ENCODE data around the gene PTAR1. TPM values are rescaled to one million over a fixed set of nuclear protein-coding genes. Genes with fewer than 3 reads are reported as not detected.
"Not testable (repeated sequence)": the region's sequence is repeated elsewhere in the genome, so short reads cannot be mapped to it uniquely, and the experiment has no call there.

PTAR1 gene
- total and polyA plus RNA-seq, 8 donors, result 49.5 to 117 (median 73.1) TPM

DNA sequence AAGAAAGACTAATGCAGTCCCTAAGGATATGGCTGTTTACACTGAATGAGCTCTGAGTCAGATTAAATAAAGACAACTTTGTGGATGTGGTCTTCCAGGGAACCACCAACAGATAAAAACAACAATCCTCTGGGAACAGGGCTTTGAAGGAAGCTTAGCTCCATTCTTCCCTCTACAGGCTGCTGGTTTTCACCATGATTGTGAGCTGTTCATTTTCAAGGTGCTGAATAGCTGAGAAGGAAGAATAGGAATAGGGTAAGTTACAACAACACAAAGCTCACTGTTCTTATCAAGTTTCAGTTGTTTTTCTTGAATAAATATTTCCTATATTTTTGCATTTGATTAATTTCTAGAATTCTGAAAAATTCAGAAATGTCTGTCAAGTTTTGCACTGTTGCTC is 25.9 kb upstream of the PTAR1 start:
- intact Hi-C loops (cut with DNase I), result no loop called here

DNA sequence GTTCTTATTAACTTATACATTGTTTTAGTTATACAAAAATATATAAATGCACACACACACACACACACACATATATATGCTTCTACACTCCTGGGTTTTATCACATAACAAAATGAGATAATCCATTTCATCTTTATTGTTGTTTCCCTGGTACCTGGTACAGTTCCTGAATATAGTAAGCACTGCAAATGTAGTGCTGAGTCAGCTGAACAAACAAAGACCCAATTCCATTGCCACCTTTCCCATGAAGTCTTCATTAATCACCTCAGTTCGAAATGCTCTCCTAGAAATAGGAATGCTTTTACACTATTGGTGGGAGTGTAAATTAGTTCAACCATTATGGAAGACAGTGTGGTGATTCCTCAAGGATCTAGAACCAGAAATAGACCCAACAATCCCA is 13.4 kb upstream of the PTAR1 start:
- intact Hi-C loops (cut with DNase I), result loop anchor here in 1 of 2 donors (10.0 kb wide), 1 partner anchor 62 kb away; no protein-coding TSS in a partner anchor
- no peak for DNase-seq
- H3K36me3 ChIP-seq, result no peaks in the 10 kb centered on the region
- ATAC-seq, result no peak
- TF ChIP-seq, protein P1, sequence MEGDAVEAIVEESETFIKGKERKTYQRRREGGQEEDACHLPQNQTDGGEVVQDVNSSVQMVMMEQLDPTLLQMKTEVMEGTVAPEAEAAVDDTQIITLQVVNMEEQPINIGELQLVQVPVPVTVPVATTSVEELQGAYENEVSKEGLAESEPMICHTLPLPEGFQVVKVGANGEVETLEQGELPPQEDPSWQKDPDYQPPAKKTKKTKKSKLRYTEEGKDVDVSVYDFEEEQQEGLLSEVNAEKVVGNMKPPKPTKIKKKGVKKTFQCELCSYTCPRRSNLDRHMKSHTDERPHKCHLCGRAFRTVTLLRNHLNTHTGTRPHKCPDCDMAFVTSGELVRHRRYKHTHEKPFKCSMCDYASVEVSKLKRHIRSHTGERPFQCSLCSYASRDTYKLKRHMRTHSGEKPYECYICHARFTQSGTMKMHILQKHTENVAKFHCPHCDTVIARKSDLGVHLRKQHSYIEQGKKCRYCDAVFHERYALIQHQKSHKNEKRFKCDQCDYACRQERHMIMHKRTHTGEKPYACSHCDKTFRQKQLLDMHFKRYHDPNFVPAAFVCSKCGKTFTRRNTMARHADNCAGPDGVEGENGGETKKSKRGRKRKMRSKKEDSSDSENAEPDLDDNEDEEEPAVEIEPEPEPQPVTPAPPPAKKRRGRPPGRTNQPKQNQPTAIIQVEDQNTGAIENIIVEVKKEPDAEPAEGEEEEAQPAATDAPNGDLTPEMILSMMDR (IDR thresholded peaks at IDR 0.05), result no peak
- H3K4me3 ChIP-seq, result no peak overlapping the region
- no peaks in the 10 kb centered on the region for H3K27me3 ChIP-seq
- no peaks in the 10 kb centered on the region for H3K9me3 ChIP-seq
- no peaks in the 10 kb centered on the region for H3K4me1 ChIP-seq
- H3K27ac ChIP-seq, result no peak overlapping the region

More for the DNA sequence above, 25.9 kb upstream of the PTAR1 start:
- ATAC-seq (no peak), DNase-seq (no peak)
- peaks cover 0 to 2% of the 10 kb centered on the region in 2 donors for H3K27me3 ChIP-seq
- H3K36me3 ChIP-seq, result no peaks in the 10 kb centered on the region
- H3K9me3 ChIP-seq, result no peaks in the 10 kb centered on the region
- H3K4me3 ChIP-seq, result no peak overlapping the region
- H3K4me1 ChIP-seq, result no peaks in the 10 kb centered on the region
- TF ChIP-seq, protein P1 (IDR thresholded peaks at IDR 0.05), result no peak
- no peak overlapping the region for H3K27ac ChIP-seq

DNA sequence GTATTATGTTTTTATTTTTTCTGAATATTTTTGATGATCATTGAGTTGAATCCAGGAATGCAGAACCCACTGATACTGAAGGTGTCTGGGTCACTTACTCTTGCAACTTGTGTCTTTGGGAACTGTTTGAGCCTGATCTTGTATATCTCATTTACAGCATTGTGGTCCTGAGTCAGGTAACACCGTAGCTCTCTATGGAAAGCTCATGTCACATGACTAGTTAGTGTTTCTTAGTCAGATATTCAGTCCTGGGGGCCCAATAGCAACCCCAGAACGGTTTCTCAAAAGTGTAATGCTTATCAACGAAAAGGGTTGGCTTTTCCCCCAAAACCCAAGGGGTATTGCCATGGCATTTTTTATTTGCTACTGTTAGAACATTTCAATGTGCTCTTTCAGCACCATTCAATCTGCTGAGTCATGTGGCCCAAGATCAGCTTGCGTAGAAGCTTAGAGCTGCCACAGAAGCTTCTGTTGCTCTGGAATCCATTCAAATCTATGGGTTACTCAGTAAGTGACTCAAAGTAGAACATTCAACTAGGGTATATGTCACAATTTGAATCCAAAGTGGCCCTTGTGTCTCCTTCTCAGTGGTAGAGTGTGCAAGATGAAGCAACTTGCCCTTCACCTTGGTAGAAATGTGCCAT is 12.1 kb upstream of the PTAR1 start:
- TF ChIP-seq, protein P1 (IDR thresholded peaks at IDR 0.05), result no peak
- no peaks in the 10 kb centered on the region for H3K9me3 ChIP-seq
- H3K4me3 ChIP-seq, result no peak overlapping the region
- ATAC-seq (peak; percentile 37), DNase-seq (no peak)
- H3K27ac ChIP-seq, result no peak overlapping the region
- no peaks in the 10 kb centered on the region for H3K4me1 ChIP-seq
- no peaks in the 10 kb centered on the region for H3K36me3 ChIP-seq
- no peaks in the 10 kb centered on the region for H3K27me3 ChIP-seq
- intact Hi-C loops (cut with DNase I), result loop anchor here in 1 of 2 donors (10.0 kb wide), 1 partner anchor 63 kb away; no protein-coding TSS in a partner anchor

DNA sequence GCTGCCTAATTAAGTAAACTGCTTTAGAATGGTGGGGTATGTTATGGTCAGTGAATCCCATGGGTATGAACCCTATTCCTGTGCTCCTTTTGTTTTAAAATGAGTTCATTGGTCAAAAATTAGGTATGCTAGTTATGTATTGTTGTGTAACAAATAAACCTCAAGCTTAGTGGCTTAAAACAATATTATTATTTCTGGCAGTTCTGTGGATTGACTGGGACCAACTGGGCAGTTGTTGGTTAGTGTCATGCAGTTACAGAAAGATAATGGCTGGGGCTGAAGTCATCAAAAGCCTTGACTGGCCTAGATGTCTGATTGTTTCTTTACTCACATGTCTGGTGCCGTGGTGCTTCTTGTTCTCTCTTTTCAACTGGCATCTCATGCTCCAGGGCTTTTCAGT is 8.9 kb upstream of the PTAR1 start:
- Histone ChIP-seq H3K36me3 (no peaks in the 10 kb centered on the region), H3K9me3 (no peaks in the 10 kb centered on the region), H3K4me3 (no peak overlapping the region), H3K4me1 (no peaks in the 10 kb centered on the region), H3K27ac (no peak overlapping the region), H3K27me3 (no peaks in the 10 kb centered on the region)
- DNase-seq (no peak), ATAC-seq (no peak)
- intact Hi-C loops (cut with DNase I), result no loop called here
- TF ChIP-seq, protein P1 (IDR thresholded peaks at IDR 0.05), result no peak

DNA sequence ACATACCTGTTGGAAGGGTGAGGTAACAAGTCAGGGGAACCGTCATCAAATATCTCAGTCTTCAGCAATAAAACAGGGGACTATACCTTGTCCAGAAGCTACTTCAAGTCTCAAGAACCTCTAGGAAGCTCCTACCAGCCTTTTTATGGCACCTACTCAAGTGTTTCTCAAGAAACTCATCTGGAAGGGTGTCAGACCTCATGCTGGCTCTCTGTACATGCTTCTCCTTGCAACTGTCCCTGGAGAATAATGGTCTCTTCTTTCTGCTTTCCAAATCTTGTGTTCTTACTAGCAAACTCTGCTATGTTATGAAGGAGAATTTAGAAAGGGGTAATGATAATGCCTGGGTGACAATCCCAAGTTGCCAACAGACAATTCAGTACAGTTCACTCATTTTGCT is 8.3 kb upstream of the PTAR1 start:
- TF ChIP-seq, protein P1 (IDR thresholded peaks at IDR 0.05), result no peak
- Histone ChIP-seq H3K4me1 (no peaks in the 10 kb centered on the region), H3K36me3 (no peaks in the 10 kb centered on the region), H3K9me3 (no peaks in the 10 kb centered on the region), H3K4me3 (no peak overlapping the region), H3K27ac (no peak overlapping the region), H3K27me3 (no peaks in the 10 kb centered on the region)
- DNase-seq, result no peak
- ATAC-seq, result no peak
- intact Hi-C loops (cut with DNase I), result no loop called here

DNA sequence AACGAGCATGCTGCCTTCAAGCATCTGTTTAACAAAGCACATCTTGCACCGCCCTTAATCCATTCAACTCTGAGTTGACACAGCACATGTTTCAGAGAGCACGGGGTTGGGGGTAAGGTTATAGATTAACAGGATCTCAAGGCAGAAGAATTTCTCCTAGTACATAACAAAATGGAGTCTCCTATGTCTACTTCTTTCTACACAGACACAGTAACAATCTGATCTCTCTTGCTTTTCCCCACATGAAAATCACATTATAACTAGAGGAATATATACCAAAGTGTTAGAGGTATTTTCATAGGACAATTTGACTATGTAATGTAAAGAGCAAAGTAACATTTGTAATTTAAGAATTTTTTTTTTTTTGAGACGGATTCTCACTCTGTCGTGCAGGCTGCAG is 4.1 kb upstream of the PTAR1 start:
- H3K4me3 ChIP-seq; DNase-seq; H3K27me3 ChIP-seq; H3K27ac ChIP-seq; H3K9me3 ChIP-seq; H3K36me3 ChIP-seq; H3K4me1 ChIP-seq; ATAC-seq; intact Hi-C loops (cut with DNase I): not testable (repeated sequence)

Data from left lung (tissue), 10 donors.